IPS-11a (cell line): Measurements from ENCODE around the gene BCR.
A peak's percentile ranks its signal among the peaks of the same experiment; 100 is the strongest.

Experiments used
- H3K4me3 ChIP-seq: one replicate; pipeline ENCODE4 v1.5.1; 2013; ENCODE audit warnings: low read depth, low read length, control low read depth

The BCR gene

GRCh38 chr22:23175817-23176644 is 4.3 kb upstream of the BCR start:
- no peak overlapping the region for H3K4me3 ChIP-seq

DNA sequence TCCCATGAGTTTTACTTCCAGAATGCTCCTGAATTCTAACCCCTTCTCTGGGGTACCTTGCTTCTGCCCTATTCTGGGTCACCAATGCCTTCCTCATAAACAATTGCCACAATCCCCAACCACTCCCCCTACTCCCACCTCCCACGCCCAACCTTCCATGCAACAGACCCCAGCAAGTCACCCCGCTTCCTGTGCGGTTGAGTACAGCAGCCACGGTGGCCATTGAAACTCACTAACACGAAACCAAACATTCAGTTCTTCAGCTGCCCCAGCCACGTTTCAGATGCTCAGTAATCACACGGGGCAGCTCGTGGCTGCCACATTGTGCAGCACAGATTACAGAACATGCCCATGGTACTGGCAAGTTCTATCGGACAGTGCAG is 3.7 kb upstream of the BCR start:
- no peak overlapping the region for H3K4me3 ChIP-seq

DNA sequence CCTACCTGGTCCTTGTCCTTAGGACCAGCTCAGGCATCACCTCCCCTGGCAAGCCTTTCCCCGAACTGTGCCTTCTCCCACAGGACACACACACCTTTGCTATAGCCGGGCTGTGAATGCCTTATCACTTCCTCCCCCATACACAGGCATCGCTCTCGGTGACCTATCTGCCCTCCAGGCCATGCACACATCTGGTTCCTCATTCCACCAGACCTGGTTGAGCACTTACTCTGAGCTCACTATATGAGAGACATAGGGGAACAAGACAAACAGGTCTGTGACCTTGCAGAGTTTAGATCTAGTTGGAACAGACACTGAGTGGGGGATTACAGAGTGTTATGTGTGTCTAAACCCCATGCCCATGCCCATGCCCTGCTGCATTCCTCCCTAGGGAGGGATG is 3.1 kb upstream of the BCR start:
- no peak overlapping the region for H3K4me3 ChIP-seq

GRCh38 chr22:23178512-23179254 is 1.6 kb upstream of the BCR start:
- no peak overlapping the region for H3K4me3 ChIP-seq

- H3K4me3 ChIP-seq = no peak overlapping the region
Measured at GRCh38 chr22:23179381-23180299, 669 bp upstream of the BCR start.

GRCh38 chr22:23180893-23181720 is 798 bp downstream of the BCR start:
- peak overlapping the region; percentile 78 for H3K4me3 ChIP-seq

- H3K4me3 ChIP-seq = peak overlapping the region; percentile 78
Measured at GRCh38 chr22:23181721-23182308, 1.5 kb downstream of the BCR start.

DNA sequence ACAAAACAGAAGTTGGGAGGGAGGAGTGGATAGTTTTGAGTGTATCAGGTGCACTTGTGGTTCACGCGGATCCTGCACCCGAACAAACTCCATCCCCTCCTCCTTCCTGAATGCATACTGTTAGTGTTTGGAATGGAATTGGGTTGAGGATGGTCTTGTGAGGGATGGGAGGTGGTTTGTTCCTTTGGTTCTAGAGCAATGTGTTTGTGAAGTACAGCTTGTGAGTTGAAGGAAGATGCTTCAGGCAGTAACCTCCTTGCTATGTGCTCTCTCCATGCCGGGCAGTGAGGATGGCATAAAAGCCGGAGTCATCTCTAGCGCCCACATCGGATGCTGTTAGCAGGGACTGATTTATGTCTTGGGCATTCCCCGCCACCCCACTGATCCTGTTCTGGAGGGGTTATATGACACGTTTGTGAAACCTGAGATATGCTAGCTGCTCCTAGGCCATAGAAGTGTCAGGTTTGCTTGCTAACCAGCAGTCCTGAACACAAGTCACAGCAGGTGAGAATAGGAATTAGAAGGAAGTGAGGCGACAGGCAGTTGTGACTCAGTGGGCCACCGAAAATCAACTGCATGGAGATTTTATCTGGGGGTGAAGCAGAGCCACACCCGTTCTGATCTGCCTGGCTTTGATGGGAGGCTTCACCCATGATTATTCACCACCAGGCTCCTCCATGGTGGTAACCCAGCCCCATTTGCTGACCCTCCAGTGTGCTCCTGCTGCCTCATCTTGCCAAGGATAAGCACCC is 2.2 kb downstream of the BCR start:
- peak overlapping the region; percentile 78 for H3K4me3 ChIP-seq

DNA sequence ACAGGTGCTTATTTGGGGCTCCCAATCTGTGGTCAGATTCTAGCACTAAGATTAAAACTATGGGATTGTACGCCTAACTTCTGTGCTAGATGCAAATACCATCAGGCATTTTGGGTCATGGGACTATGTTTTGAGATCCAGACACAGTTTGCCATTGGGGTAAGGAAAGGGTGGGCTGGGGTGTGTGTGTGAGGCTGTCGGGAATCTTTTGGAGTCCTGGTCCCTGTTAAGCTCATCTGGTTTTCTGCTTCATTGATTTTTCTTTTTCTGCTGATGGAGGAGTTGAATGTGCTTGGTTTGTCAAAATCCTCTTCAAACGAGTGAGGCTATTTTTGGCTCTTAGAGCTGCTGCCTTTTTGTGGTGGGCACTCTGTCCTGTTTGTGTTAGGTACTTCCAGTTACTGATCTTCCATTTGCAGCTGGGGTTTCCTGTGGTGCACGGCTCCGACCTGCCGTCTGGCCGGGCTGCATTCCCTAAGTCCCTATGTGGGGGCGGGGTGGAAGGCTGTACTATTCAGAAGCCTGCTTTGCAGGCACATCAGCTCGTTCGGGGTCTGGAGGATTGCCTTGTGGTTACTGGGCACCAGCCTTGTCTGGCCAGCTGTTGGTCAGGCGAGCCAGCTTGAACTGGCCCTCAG is 2.9 kb downstream of the BCR start:
- H3K4me3 ChIP-seq = peak overlapping the region; percentile 78

- H3K4me3 ChIP-seq = no peak overlapping the region
Measured at GRCh38 chr22:23184100-23184763, 3.9 kb downstream of the BCR start.

- H3K4me3 ChIP-seq = no peak overlapping the region
Measured at GRCh38 chr22:23184764-23185113, 4.4 kb downstream of the BCR start.

GRCh38 chr22:23187211-23187610 is 6.9 kb downstream of the BCR start:
- no peak overlapping the region for H3K4me3 ChIP-seq

DNA sequence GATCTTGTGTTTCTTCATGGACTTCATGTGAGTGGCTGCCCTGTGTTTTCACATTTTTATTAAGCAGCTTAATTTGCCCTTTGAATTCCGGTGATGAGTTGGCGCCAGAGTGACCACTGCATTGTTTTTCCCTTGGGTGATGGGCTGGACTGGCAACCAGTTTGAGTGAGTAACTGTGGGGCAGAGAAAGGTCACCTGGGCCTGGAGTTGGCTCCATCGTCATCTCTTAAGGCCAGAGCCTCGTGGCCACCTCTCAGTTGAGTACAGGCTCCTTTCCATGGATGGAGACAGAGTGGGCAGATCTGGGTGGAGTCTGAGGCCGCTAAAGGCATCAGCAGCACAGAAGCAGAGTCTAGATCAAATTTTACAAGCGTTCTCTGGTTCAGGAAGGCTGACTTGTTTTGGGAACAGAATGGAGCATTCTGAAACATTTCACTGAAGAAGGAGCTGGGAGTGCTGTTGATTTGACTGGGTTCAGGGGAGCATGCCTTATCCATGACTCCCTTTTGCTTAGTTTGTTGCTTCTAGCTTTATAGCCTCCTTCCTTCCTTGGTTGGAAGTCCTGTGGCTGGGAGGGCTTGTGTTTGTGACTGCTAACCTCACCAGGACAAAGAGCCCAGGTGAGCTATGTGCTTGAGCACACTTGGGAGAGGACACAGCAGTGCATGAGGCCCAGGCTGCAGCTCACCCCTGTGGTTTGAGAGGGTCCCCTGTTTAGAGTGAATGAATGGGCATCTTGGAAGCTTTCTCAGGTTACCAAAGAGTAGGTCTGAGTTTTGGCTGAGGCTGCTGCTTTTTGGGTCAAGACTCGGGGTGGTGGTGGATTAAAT is 7.8 kb downstream of the BCR start:
- no peak overlapping the region for H3K4me3 ChIP-seq

DNA sequence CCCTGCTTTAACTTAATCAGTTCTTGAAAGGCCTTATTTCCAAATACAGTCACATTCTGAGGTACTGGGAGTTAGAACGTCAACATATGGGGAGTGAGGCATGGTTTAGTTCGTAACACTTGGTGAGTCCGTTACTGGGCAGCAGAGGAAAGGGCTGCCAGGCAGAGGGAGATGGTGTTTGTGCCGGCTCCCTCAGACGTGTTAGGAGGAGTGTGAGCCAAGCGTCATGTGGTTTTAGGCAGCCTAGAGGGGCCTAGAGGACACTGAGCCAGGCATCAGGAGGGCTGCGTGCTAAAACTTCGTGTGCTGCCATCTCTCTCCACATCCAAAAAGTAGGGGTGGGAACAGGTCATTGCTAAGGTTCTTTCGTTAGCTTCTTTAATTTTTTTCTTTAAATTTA is 10.2 kb downstream of the BCR start:
- no peak overlapping the region for H3K4me3 ChIP-seq

GRCh38 chr22:23192133-23192532 is 11.8 kb downstream of the BCR start:
- no peak overlapping the region for H3K4me3 ChIP-seq

- no peak overlapping the region for H3K4me3 ChIP-seq
Measured at GRCh38 chr22:23192558-23192957, 12.2 kb downstream of the BCR start.

- no peak overlapping the region for H3K4me3 ChIP-seq
Measured at GRCh38 chr22:23193196-23193827, 13.0 kb downstream of the BCR start.
